Neuronal stem cell (in vitro differentiated cells): ENCODE data around the gene MESD.

Experiments
- DNase-seq: peaks from one replicate; pipeline ENCODE4 v3.0.0-alpha.2; 2013; ENCODE audit warnings: low spot score
- H2AFZ ChIP-seq: one replicate; pipeline ENCODE4 v1.6.1; 2013; ENCODE audit warnings: mild to moderate bottlenecking, low read length, inconsistent platforms
- H2AK5ac ChIP-seq: 2 replicates; pipeline ENCODE4 v1.6.1; 2013; ENCODE audit warnings: low read depth, mild to moderate bottlenecking, inconsistent platforms, low read length, moderate library complexity, mixed read lengths
- H2BK120ac ChIP-seq: 2 replicates; pipeline ENCODE4 v1.6.1; 2013; ENCODE audit warnings: low read depth, mild to moderate bottlenecking, inconsistent platforms, low read length, moderate library complexity, mixed read lengths
- H2BK12ac ChIP-seq: one replicate; pipeline ENCODE4 v1.6.1; 2013; ENCODE audit warnings: low read length, inconsistent platforms
- H2BK15ac ChIP-seq: 2 replicates; pipeline ENCODE4 v1.6.1; 2013; ENCODE audit warnings: mild to moderate bottlenecking, low read length, inconsistent platforms, mixed read lengths
- H2BK5ac ChIP-seq: one replicate; pipeline ENCODE4 v1.6.1; 2013; ENCODE audit warnings: inconsistent platforms, mild to moderate bottlenecking, low read length, moderate library complexity
- H3K14ac ChIP-seq: one replicate; pipeline ENCODE4 v1.6.1; 2013; ENCODE audit warnings: low read length, inconsistent platforms
- H3K18ac ChIP-seq: 2 replicates; pipeline ENCODE4 v1.6.1; 2013; ENCODE audit warnings: low read length, inconsistent platforms
- H3K23ac ChIP-seq: 2 replicates; pipeline ENCODE4 v1.6.1; 2013; ENCODE audit warnings: low read depth, mild to moderate bottlenecking, mixed read lengths, low read length, inconsistent platforms; ENCODE audit not compliant: poor library complexity
- H3K27ac ChIP-seq: replicated peaks from 3 replicates; pipeline ENCODE4 v1.5.1; 2013; ENCODE audit warnings: low read length, inconsistent platforms
- H3K27me3 ChIP-seq, 3 experiments: 2 replicates each; pipeline ENCODE4 v1.6.1; 2013; ENCODE audit warnings: low read length in 3 of 3, mild to moderate bottlenecking in 2 of 3, inconsistent platforms in 1 of 3, low read depth in 1 of 3, mixed read lengths in 1 of 3, moderate library complexity in 1 of 3; ENCODE audit not compliant: control insufficient read depth in 3 of 3, insufficient read depth in 3 of 3
- H3K36me3 ChIP-seq, 2 donors: replicated peaks in 1 of 2; 2 replicates each; pipeline ENCODE4 v1.6.1; 2013; ENCODE audit warnings: low read length in 2 of 2; ENCODE audit not compliant: control insufficient read depth in 2 of 2, insufficient read depth in 2 of 2
- H3K4ac ChIP-seq: 2 replicates; pipeline ENCODE4 v1.6.1; 2013; ENCODE audit warnings: inconsistent platforms, mild to moderate bottlenecking, low read length, moderate library complexity
- H3K4me1 ChIP-seq, 2 donors: 1 replicate in 1 of 2; 2 replicates in 1 of 2; pipeline ENCODE4 v1.6.1; 2013; ENCODE audit warnings: low read length in 2 of 2, low read depth in 1 of 2; ENCODE audit not compliant: control insufficient read depth in 2 of 2, insufficient read depth in 1 of 2
- H3K4me2 ChIP-seq: one replicate; pipeline ENCODE4 v1.6.1; 2013; ENCODE audit warnings: mild to moderate bottlenecking, low read length, inconsistent platforms; ENCODE audit not compliant: insufficient read depth, poor library complexity, severe bottlenecking
- H3K4me3 ChIP-seq, 2 donors: 2 replicates each; pipeline ENCODE4 v1.5.1; 2013; ENCODE audit warnings: low read length in 2 of 2, mild to moderate bottlenecking in 2 of 2, inconsistent platforms in 1 of 2, moderate library complexity in 1 of 2
- H3K79me1 ChIP-seq: one replicate; pipeline ENCODE4 v1.6.1; 2013; ENCODE audit warnings: low read depth, mild to moderate bottlenecking, inconsistent platforms, low read length, moderate library complexity
- H3K9ac ChIP-seq: one replicate; pipeline ENCODE4 v1.6.1; 2013; ENCODE audit warnings: mild to moderate bottlenecking, low read depth, low read length, inconsistent platforms; ENCODE audit not compliant: poor library complexity
- H3K9me3 ChIP-seq, 2 donors: replicated peaks in 1 of 2; 2 replicates each; pipeline versions ENCODE3 to v1.6.1; 2013; ENCODE audit warnings: low read length in 2 of 2, mild to moderate bottlenecking in 2 of 2, inconsistent platforms in 1 of 2, low read depth in 1 of 2, mixed read lengths in 1 of 2, moderate library complexity in 1 of 2; ENCODE audit not compliant: control insufficient read depth in 2 of 2, insufficient read depth in 1 of 2
- H4K8ac ChIP-seq: one replicate; pipeline ENCODE4 v1.6.1; 2013; ENCODE audit warnings: low read depth, mild to moderate bottlenecking, inconsistent platforms, low read length, moderate library complexity
- H4K91ac ChIP-seq: one replicate; pipeline ENCODE4 v1.6.1; 2013; ENCODE audit warnings: low read length, low read depth, mild to moderate bottlenecking, inconsistent platforms; ENCODE audit not compliant: poor library complexity
- WGBS, 2 donors: extraction: QIAGEN DNeasy Blood & Tissue Kit; methylation state at CpG; one replicate each; pipeline ENCODE4 v1.1.7; 2013; ENCODE audit warnings: missing lambda C conversion rate in 2 of 2, mixed read lengths in 1 of 2; ENCODE audit not compliant: insufficient read length in 2 of 2, insufficient replicate concordance in 1 of 2; ENCODE audit errors: extremely low coverage in 2 of 2; 5-methylcytosine and 5-hydroxymethylcytosine counted together

MESD gene

GRCh38 chr15:80912673-80913072 is 76.9 kb downstream of the MESD start:
- Histone ChIP-seq H4K8ac (no peak overlapping the region), H3K4me3 (no peak overlapping the region), H2BK12ac (no peak overlapping the region), H3K9ac (no peak overlapping the region), H3K27ac (no peak overlapping the region), H3K27me3 (no peaks in the 10 kb centered on the region), H3K4ac (no peak overlapping the region), H3K9me3 (peaks cover 3 to 6% of the 10 kb centered on the region in 2 donors), H3K18ac (no peak overlapping the region), H3K36me3 (no peaks in the 10 kb centered on the region), H3K4me1 (peaks cover 0 to 2% of the 10 kb centered on the region in 2 donors), H3K79me1 (no peaks in the 10 kb centered on the region), H2BK120ac (no peak overlapping the region), H2AK5ac (no peak overlapping the region), H3K14ac (no peak overlapping the region), H2BK15ac (no peak overlapping the region), H4K91ac (no peak overlapping the region), H3K4me2 (no peak overlapping the region), H2AFZ (no peak overlapping the region), H2BK5ac (no peak overlapping the region), H3K23ac (no peak overlapping the region)
- no peak for DNase-seq
- WGBS, 2 donors = no CpG with 5 or more reads among the region's 6 CpGs

- no peaks in the 10 kb centered on the region for H3K79me1 ChIP-seq
- no peak overlapping the region for H2BK120ac ChIP-seq
- peaks cover 0 to 2% of the 10 kb centered on the region in 2 donors for H3K4me1 ChIP-seq
- H2AK5ac ChIP-seq = no peak overlapping the region
- DNase-seq = no peak
- no peak overlapping the region for H4K8ac ChIP-seq
- H4K91ac ChIP-seq = no peak overlapping the region
- H2AFZ ChIP-seq = no peak overlapping the region
- no CpG with 5 or more reads among the region's 1 CpG for WGBS, 2 donors
- peaks cover 3 to 6% of the 10 kb centered on the region in 2 donors for H3K9me3 ChIP-seq
- H2BK15ac ChIP-seq = no peak overlapping the region
- H3K27ac ChIP-seq = no peak overlapping the region
- no peak overlapping the region for H2BK12ac ChIP-seq
- H3K4ac ChIP-seq = no peak overlapping the region
- no peak overlapping the region for H3K14ac ChIP-seq
- no peak overlapping the region for H3K9ac ChIP-seq
- no peak overlapping the region for H3K4me2 ChIP-seq
- no peak overlapping the region for H2BK5ac ChIP-seq
- H3K36me3 ChIP-seq = no peaks in the 10 kb centered on the region
- no peak overlapping the region for H3K18ac ChIP-seq
- no peak overlapping the region for H3K23ac ChIP-seq
- H3K27me3 ChIP-seq = no peaks in the 10 kb centered on the region
- H3K4me3 ChIP-seq = no peak overlapping the region
Observed at GRCh38 chr15:80911821-80912220, 77.8 kb downstream of the MESD start.

- Histone ChIP-seq H4K8ac (no peak overlapping the region), H2AK5ac (no peak overlapping the region)
Observed at GRCh38 chr15:80906159-80906766, 83.4 kb downstream of the MESD start.

GRCh38 chr15:80904998-80905397 is 84.6 kb downstream of the MESD start:
- Histone ChIP-seq H3K9ac (no peak overlapping the region), H3K36me3 (no peaks in the 10 kb centered on the region), H3K4ac (no peak overlapping the region), H3K4me1 (peaks cover 0 to 4% of the 10 kb centered on the region in 2 donors), H3K27ac (no peak overlapping the region), H2BK5ac (no peak overlapping the region), H3K4me2 (no peak overlapping the region), H3K18ac (no peak overlapping the region), H4K8ac (no peak overlapping the region), H2BK120ac (no peak overlapping the region), H3K4me3 (no peak overlapping the region), H3K14ac (no peak overlapping the region), H4K91ac (no peak overlapping the region), H2AK5ac (no peak overlapping the region), H2BK12ac (no peak overlapping the region), H2BK15ac (no peak overlapping the region), H3K9me3 (peaks cover 3 to 6% of the 10 kb centered on the region in 2 donors), H3K23ac (no peak overlapping the region), H3K79me1 (no peaks in the 10 kb centered on the region), H2AFZ (no peak overlapping the region), H3K27me3 (no peaks in the 10 kb centered on the region)
- WGBS, 2 donors = no CpG with 5 or more reads among the region's 5 CpGs
- no peak for DNase-seq

More at GRCh38 chr15:80906159-80906766, 83.4 kb downstream of the MESD start:
- Histone ChIP-seq H2BK5ac (no peak overlapping the region), H3K9me3 (peaks cover 3 to 6% of the 10 kb centered on the region in 2 donors), H4K91ac (no peak overlapping the region), H3K27me3 (no peaks in the 10 kb centered on the region), H3K23ac (no peak overlapping the region), H3K18ac (no peak overlapping the region), H3K4me1 (peaks cover 0 to 4% of the 10 kb centered on the region in 2 donors), H3K4ac (no peak overlapping the region), H3K36me3 (no peaks in the 10 kb centered on the region), H2AFZ (no peak overlapping the region), H3K4me2 (no peak overlapping the region), H3K4me3 (peak overlapping the region in 1 of 2 donors; percentile 26), H3K14ac (no peak overlapping the region), H2BK120ac (no peak overlapping the region), H2BK12ac (no peak overlapping the region), H3K79me1 (no peaks in the 10 kb centered on the region), H3K27ac (no peak overlapping the region), H2BK15ac (no peak overlapping the region), H3K9ac (no peak overlapping the region)
- no peak for DNase-seq
- no CpG with 5 or more reads among the region's 11 CpGs for WGBS, 2 donors
